ENCODE results near the gene SLC25A33.

DNA sequence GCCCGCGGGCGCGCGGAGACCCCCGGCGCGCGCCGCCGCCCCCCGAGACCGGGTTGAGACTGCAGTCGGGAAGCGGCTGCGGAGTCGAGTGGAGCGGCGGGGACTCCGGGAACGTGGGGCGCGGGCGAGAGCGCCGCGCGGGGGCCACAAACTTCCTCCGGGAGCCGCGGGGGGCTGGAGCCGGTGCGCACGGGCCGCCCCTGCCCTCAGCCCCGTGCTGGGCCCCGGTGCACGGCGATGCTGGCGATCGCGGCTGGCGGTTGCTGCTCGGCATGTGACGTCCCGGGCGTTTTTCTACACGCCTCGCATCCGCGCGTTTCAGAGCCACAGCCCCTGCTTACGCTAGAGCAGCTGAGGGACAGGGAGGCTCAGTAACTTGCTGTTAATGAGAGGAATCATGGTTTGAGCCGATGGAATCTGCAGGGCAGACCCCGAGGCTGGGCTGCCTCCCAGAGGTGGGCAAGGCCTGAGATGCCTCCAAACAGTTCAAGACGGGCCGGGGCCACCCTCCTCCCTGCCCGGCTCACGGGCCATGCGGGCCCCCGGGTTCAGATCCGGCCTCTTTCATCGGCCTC lies 50.0 kb downstream of the SLC25A33 start:
- no peak for TF ChIP-seq POLR2A (IDR thresholded peaks at IDR 0.05)
- TF ChIP-seq, protein P1, sequence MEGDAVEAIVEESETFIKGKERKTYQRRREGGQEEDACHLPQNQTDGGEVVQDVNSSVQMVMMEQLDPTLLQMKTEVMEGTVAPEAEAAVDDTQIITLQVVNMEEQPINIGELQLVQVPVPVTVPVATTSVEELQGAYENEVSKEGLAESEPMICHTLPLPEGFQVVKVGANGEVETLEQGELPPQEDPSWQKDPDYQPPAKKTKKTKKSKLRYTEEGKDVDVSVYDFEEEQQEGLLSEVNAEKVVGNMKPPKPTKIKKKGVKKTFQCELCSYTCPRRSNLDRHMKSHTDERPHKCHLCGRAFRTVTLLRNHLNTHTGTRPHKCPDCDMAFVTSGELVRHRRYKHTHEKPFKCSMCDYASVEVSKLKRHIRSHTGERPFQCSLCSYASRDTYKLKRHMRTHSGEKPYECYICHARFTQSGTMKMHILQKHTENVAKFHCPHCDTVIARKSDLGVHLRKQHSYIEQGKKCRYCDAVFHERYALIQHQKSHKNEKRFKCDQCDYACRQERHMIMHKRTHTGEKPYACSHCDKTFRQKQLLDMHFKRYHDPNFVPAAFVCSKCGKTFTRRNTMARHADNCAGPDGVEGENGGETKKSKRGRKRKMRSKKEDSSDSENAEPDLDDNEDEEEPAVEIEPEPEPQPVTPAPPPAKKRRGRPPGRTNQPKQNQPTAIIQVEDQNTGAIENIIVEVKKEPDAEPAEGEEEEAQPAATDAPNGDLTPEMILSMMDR (IDR thresholded peaks at IDR 0.05): no peak

Measured in uterus (tissue), 2 donors.